Iris pigment epithelial cell (primary cell): ENCODE data around the gene FAM161B.
"Not testable (repeated sequence)": the region's sequence is repeated elsewhere in the genome, so short reads cannot be mapped to it uniquely, and the experiment has no call there.

ENCODE experiments used
- DNase-seq: peaks from one replicate; pipeline ENCODE4 v3.0.0-alpha.2; 2011; ENCODE audit warnings: low read depth

Gene FAM161B

GRCh38 chr14:73949752-73950734, at the start of gene FAM161B, which contains the start of gene COQ6:
Gene FAM161B, minus strand, starts transcription at chr14:73950094. Its CDS starts 68 bp downstream, at chr14:73950026.
Gene COQ6, plus strand, starts transcription at chr14:73950302. Its CDS starts 31 bp downstream, at chr14:73950333.
- DNase-seq, result peak; percentile 98

DNA sequence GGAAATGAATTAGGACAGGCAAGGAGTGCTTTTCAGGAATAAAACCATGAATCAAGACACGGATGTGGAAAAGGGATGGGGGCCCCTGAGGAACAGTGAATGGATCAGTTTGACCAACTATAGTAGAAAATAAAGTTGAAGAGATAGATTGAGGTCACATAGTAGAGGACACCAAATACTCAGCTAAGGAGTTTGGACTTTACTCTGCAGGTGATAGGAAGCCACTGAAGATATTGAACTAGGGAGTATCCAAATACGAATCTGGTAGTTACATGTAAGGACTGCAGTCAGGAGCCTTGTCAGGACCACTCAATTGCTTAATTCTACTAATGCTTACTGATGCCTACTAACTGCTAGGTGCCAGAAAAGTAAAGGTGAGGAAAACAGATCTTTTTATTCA, 48.8 kb upstream of the FAM161B start:
- DNase-seq, result no peak

GRCh38 chr14:73997944-73998447, 48.1 kb upstream of the FAM161B start:
- no peak for DNase-seq

DNA sequence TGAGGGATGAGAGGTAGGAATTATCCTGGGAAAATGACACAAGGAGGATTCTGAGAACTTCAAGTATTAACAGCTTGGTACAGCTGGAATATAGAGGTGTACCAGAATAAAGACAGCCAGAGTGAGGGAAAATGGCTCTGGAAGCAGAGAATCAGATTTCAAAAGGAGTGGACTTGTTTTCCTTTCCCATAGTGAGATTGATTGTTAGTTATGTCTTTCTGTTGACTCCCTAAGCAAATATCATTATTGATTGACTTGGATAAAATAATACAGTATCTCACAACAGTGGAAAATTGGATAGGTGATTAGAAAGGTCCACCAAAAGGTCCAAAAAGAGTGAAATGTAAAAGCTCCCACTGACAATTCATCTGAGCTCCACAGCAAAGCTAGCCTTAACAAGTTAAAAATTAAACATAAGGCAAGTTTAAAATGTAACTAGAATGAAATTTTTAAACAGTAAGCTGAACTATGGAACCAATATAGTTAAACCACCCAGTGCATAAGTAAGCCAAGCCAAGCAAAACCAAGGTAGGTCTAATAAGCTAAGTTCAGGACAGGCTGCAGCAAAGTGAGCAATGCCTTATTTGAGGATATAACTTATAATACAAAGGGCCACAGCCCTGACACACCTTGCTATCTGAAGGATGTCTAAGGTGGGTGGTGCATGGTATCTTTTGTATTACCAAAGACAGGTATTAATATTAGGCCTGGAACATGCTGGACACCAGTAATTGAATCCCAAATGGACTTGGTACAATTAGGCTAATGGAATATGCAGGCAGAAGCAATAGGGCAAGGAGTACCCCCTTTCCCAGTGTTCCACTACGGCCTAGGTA, 47.4 kb upstream of the FAM161B start:
- DNase-seq, result no peak

GRCh38 chr14:73996731-73997107, 46.8 kb upstream of the FAM161B start:
- no peak for DNase-seq

- DNase-seq, result no peak
These were observed 46.1 kb upstream of the FAM161B start for GRCh38 chr14:73995977-73996378.

DNA sequence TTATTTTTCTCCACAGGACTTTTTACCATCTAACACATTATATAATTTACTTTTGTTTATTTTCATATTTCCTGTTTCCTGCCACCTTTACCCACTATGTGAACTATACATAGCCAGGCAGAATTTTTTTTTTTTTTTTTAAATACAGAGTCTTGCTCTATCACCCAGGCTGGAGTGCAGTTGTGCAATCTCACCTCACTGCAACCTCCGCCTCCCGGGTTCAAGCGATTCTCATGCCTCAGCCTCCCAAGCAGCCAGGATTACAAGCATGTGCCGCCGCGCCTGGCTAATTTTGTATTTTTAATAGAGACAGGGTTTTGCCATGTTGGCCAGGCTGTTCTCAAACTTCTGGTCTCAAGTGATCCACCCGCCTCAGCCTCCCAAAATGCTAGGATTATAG, 45.0 kb upstream of the FAM161B start:
- DNase-seq, result not testable (repeated sequence)

DNA sequence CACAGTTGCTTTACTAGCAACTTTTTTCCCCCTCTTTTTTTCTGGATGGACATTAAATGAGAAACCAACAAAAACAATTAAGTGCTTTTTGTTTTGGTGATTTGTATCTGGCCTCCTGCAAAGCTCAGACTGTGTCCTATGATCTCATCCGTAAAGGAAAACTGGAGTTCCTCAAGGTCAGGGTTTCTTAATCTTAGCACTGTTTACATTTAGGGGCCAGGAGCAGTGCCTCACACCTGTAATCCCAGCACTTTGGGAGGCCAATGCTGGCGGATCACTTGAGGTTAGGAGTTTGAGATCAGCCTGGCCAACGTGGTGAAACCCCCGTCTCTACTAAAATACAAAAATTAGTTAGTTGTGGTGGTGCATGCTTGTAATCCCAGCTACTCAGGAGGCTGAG, 41.2 kb upstream of the FAM161B start:
- peak; percentile 17 for DNase-seq

- DNase-seq, result peak; percentile 11
These were observed 38.8 kb upstream of the FAM161B start for GRCh38 chr14:73988656-73989055.

DNA sequence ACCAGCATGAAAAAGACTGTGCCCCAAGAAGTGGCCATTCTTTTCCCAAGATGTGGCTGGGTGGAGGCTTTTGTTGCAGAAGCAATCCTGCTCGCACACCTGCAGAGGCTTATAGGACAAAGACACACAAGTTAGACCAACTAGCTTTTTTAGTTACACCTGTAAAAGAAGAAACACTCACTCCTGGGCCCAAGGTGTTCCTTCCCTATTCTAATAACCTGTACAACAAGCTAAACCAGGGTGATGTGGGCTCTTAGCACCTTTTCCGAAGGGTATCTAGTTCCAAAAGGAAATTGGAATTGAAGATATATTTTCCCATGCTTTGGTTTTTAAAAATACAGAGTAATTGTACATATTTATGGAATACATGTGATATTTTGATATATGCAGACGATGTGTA, 38.2 kb upstream of the FAM161B start:
- no peak for DNase-seq

GRCh38 chr14:73977896-73978295, 28.0 kb upstream of the FAM161B start:
- peak; percentile 81 for DNase-seq

GRCh38 chr14:73976125-73976524, 26.2 kb upstream of the FAM161B start:
- no peak for DNase-seq

GRCh38 chr14:73973497-73973896, 23.6 kb upstream of the FAM161B start:
- DNase-seq, result no peak

- no peak for DNase-seq
These were observed 19.0 kb upstream of the FAM161B start for GRCh38 chr14:73968885-73969284.

DNA sequence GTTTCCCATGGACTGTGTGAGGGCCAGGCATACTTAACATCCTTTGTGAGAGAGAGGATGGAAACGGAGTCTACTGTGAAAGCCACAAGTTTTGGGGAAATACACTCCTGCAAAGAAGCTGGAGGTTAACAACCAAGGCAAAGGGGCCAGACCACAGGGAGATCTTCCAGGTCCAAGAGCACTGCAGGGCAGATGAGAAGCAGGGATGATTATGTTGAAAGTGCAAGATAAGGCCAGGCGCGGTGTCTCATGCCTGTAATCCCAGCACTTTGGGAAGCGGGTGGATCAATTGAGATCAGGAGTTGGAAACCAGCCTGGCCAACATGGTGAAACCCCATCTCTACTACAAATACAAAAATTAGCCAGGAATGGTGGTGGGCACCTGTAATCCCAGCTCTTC, 15.3 kb upstream of the FAM161B start:
- no peak for DNase-seq

GRCh38 chr14:73961192-73961591, 11.3 kb upstream of the FAM161B start:
- DNase-seq, result no peak

GRCh38 chr14:73958591-73958990, 8.7 kb upstream of the FAM161B start:
- DNase-seq, result no peak

- no peak for DNase-seq
These were observed 5.8 kb upstream of the FAM161B start for GRCh38 chr14:73955674-73956073.

GRCh38 chr14:73953731-73954130, 3.8 kb upstream of the FAM161B start:
- DNase-seq, result no peak

- DNase-seq, result no peak
These were observed 4.7 kb downstream of the FAM161B start for GRCh38 chr14:73945159-73945670.

DNA sequence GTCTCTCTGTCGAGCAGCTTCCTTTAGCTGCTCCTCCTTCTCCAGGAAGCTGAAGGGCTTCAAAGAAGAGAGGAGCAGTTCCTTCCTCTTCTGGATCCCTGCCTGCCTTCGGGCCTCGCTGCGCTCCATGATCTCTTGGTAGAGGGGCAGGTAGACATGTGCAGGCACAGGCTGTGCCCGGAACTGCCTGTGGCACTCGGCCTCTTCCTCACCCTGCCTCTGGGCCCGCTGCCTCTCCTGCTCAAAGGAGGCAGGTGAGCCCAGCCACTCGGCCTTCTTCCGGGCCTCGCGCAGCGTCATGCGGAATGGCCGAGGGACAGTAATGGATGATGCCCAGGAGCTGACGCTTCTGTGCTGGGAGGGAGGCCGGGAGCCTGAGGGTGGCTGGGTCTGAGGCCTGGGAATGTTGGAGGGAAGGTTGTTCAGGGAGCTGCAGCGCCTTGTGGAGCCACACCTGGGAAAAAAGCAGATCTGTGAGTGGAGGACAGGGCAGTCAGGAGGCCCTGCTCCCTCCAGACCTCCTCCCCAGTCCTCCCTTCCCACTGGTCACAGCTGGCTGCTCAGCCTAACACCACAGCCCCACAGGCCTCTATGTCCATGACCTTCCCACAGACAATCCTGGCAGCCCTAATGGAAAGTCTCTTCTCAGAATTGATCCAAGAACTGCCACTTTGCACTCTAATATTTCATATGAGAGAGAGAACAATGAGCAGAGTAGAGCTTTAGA, 5.3 kb downstream of the FAM161B start:
- DNase-seq, result no peak

- peak; percentile 83 for DNase-seq
These were observed 6.8 kb downstream of the FAM161B start for GRCh38 chr14:73943083-73943482.
